Smooth muscle cell (in vitro differentiated cells): ENCODE results near the gene KRT83. TPM values are rescaled to one million over a fixed set of nuclear protein-coding genes. Genes with fewer than 3 reads are reported as not detected.
"Not testable (repeated sequence)": the region's sequence is repeated elsewhere in the genome, so short reads cannot be mapped to it uniquely, and the experiment has no call there.

Source experiments
- DNase-seq: peaks from one replicate; lab custom pipeline; 2025; ENCODE audit not compliant: unreplicated experiment; lab: John Stamatoyannopoulos, UW
- H2AFZ ChIP-seq: fragments of 200-600 bp; sonication (generic); 2 replicates; pipeline ENCODE4 v1.6.0; 2016; ENCODE audit warnings: antibody characterized with exemption, low read depth, mild to moderate bottlenecking
- H3F3A ChIP-seq: fragments of 200-600 bp; sonication (generic); 2 replicates; pipeline ENCODE4 v1.6.0; 2017; ENCODE audit warnings: antibody characterized with exemption, low read depth
- H3K27ac ChIP-seq: fragments of 200-600 bp; sonication (generic); 2 replicates; pipeline ENCODE4 v1.5.1; 2016; ENCODE audit warnings: low read depth, mild to moderate bottlenecking
- H3K27me3 ChIP-seq: fragments of 200-600 bp; sonication (generic); 2 replicates; pipeline ENCODE4 v1.6.1; 2016; ENCODE audit warnings: low read depth, mild to moderate bottlenecking
- H3K36me3 ChIP-seq: fragments of 200-600 bp; sonication (generic); 2 replicates; pipeline ENCODE4 v1.5.1; 2016; ENCODE audit warnings: low read depth
- H3K4me1 ChIP-seq: fragments of 200-600 bp; sonication (generic); 2 replicates; pipeline ENCODE4 v1.5.1; 2016; ENCODE audit warnings: low read depth
- H3K4me2 ChIP-seq: fragments of 200-600 bp; sonication (generic); 2 replicates; pipeline ENCODE4 v1.6.0; 2016; ENCODE audit warnings: mild to moderate bottlenecking
- H3K4me3 ChIP-seq: fragments of 200-600 bp; sonication (generic); 2 replicates; pipeline ENCODE4 v1.5.1; 2016; ENCODE audit warnings: mild to moderate bottlenecking
- H3K79me2 ChIP-seq: fragments of 200-600 bp; sonication (generic); 2 replicates; pipeline ENCODE4 v1.6.0; 2016; ENCODE audit warnings: low read depth, mild to moderate bottlenecking
- H3K9ac ChIP-seq: fragments of 200-600 bp; sonication (generic); 2 replicates; pipeline ENCODE4 v1.6.0; 2016; ENCODE audit warnings: low read depth
- H3K9me3 ChIP-seq: fragments of 200-600 bp; sonication (generic); replicated peaks from 2 replicates; pipeline ENCODE4 v1.5.1; 2016; ENCODE audit warnings: low read depth
- H4K20me1 ChIP-seq: fragments of 200-600 bp; sonication (generic); 2 replicates; pipeline ENCODE4 v1.6.0; 2016; ENCODE audit warnings: low read depth
- CTCF ChIP-seq: fragments of 200-600 bp; sonication (generic); IDR thresholded peaks from 2 replicates; pipeline ENCODE4 v1.5.1; 2017; ENCODE audit warnings: borderline replicate concordance, mild to moderate bottlenecking, antibody characterized with exemption; ENCODE audit not compliant: insufficient read depth, poor library complexity, severe bottlenecking
- WGBS: methylation state at CpG from one replicate; pipeline ENCODE4 v1.1.7; 2016; ENCODE audit warnings: low lambda C conversion rate; 5-methylcytosine and 5-hydroxymethylcytosine counted together
- polyA plus RNA-seq: library from polyadenylated mRNA; unstranded; fragments of >200 nt; fragmentation: Nextera tagmentation; extraction: Ambion mirVana; gene quantifications from 2 replicates; pipeline ENCODE4 v1.2.1, GENCODE V29; 2016
- total RNA-seq: library from RNA; depleted of rRNA; stranded (reverse); fragments of >200 nt; gene quantifications from 2 replicates; pipeline ENCODE4 v1.2.3, GENCODE V29; 2014

The KRT83 gene
- total and polyA plus RNA-seq, 2 experiments from 2014 or later: not detected

GRCh38 chr12:52295663-52296062, 25.5 kb downstream of the KRT83 start:
- Histone ChIP-seq H3K27me3 (peaks cover 81% of the 10 kb centered on the region), H3K9me3 (no peaks in the 10 kb centered on the region), H3K79me2 (no peaks in the 10 kb centered on the region), H3K27ac (no peak overlapping the region), H3K4me1 (no peaks in the 10 kb centered on the region), H3F3A (no peaks in the 10 kb centered on the region), H3K4me2 (no peak overlapping the region), H3K9ac (no peak overlapping the region), H2AFZ (no peak overlapping the region), H3K36me3 (no peaks in the 10 kb centered on the region), H4K20me1 (no peaks in the 10 kb centered on the region), H3K4me3 (no peak overlapping the region)
- no peak for DNase-seq
- WGBS: 72% methylated on average over 1 of the region's 1 CpG
- no peak for TF ChIP-seq CTCF

GRCh38 chr12:52294803-52295202, 26.4 kb downstream of the KRT83 start:
- no peak overlapping the region for H3K4me3 ChIP-seq
- no peaks in the 10 kb centered on the region for H3K79me2 ChIP-seq
- H3K27me3 ChIP-seq: peaks cover 73% of the 10 kb centered on the region
- H3K36me3 ChIP-seq: no peaks in the 10 kb centered on the region
- no peak overlapping the region for H2AFZ ChIP-seq
- no peak overlapping the region for H3K27ac ChIP-seq
- no peaks in the 10 kb centered on the region for H3K9me3 ChIP-seq
- no peak for TF ChIP-seq CTCF
- no peak overlapping the region for H3K9ac ChIP-seq
- no peaks in the 10 kb centered on the region for H3F3A ChIP-seq
- no peak overlapping the region for H3K4me2 ChIP-seq
- DNase-seq: no peak
- H3K4me1 ChIP-seq: no peaks in the 10 kb centered on the region
- WGBS: 58% methylated on average over 1 of the region's 1 CpG
- no peaks in the 10 kb centered on the region for H4K20me1 ChIP-seq

- 80% methylated on average over 1 of the region's 1 CpG for WGBS
- no peak for TF ChIP-seq CTCF
- DNase-seq: no peak
Measured at GRCh38 chr12:52293926-52294325, 27.3 kb downstream of the KRT83 start.

GRCh38 chr12:52291267-52291935, 29.8 kb downstream of the KRT83 start, which contains the start of gene KRT81:
TSS of gene KRT81 (minus strand) at chr12:52291534. CDS start at chr12:52291465, 69 bp downstream.
- 81% methylated on average over 18 of the region's 32 CpGs for WGBS
- no peak within 1 kb of the TSS for H2AFZ ChIP-seq
- no peaks in the 10 kb centered on the region for H3K79me2 ChIP-seq
- no peaks in the 10 kb centered on the region for H3K4me1 ChIP-seq
- H3K27ac ChIP-seq: no peak within 1 kb of the TSS
- no peak within 1 kb of the TSS for H3K9ac ChIP-seq
- H3K27me3 ChIP-seq: peaks cover 43% of the 10 kb centered on the region
- no peaks in the 10 kb centered on the region for H3K9me3 ChIP-seq
- H4K20me1 ChIP-seq: no peaks in the 10 kb centered on the region
- H3K36me3 ChIP-seq: no peaks in the 10 kb centered on the region
- TF ChIP-seq CTCF: no peak
- no peak for DNase-seq
- H3K4me2 ChIP-seq: no peak within 1 kb of the TSS
- H3F3A ChIP-seq: no peaks in the 10 kb centered on the region
- no peak within 1 kb of the TSS for H3K4me3 ChIP-seq

More at GRCh38 chr12:52293926-52294325, 27.3 kb downstream of the KRT83 start:
- Histone ChIP-seq H2AFZ (no peak overlapping the region), H3K9ac (no peak overlapping the region), H3K4me3 (no peak overlapping the region), H3K27ac (no peak overlapping the region), H3K4me2 (no peak overlapping the region), H3K79me2 (no peaks in the 10 kb centered on the region), H3K36me3 (no peaks in the 10 kb centered on the region), H3K4me1 (no peaks in the 10 kb centered on the region), H3F3A (no peaks in the 10 kb centered on the region), H4K20me1 (no peaks in the 10 kb centered on the region), H3K9me3 (no peaks in the 10 kb centered on the region), H3K27me3 (peaks cover 64% of the 10 kb centered on the region)

- WGBS: no CpG with 5 or more reads among the region's 5 CpGs
- H3K4me1 ChIP-seq, H4K20me1 ChIP-seq, H3K4me3 ChIP-seq, H3K9me3 ChIP-seq, DNase-seq, H3K4me2 ChIP-seq, H3K27ac ChIP-seq, H2AFZ ChIP-seq, H3K79me2 ChIP-seq, H3K9ac ChIP-seq, H3F3A ChIP-seq, H3K36me3 ChIP-seq: not testable (repeated sequence)
- peaks cover 35% of the 10 kb centered on the region for H3K27me3 ChIP-seq
Measured at GRCh38 chr12:52290483-52291134, 30.6 kb downstream of the KRT83 start.
